HG03460 (cell line): ENCODE measurements around the gene XPC.
"Not testable (repeated sequence)": the region's sequence is repeated elsewhere in the genome, so short reads cannot be mapped to it uniquely, and the experiment has no call there.

Experiments
- ATAC-seq: cut with Tn5 transposase; IDR thresholded peaks from one replicate; pipeline ENCODE4 v1.9.1; 2021; ENCODE audit not compliant: unreplicated experiment

The XPC gene

DNA sequence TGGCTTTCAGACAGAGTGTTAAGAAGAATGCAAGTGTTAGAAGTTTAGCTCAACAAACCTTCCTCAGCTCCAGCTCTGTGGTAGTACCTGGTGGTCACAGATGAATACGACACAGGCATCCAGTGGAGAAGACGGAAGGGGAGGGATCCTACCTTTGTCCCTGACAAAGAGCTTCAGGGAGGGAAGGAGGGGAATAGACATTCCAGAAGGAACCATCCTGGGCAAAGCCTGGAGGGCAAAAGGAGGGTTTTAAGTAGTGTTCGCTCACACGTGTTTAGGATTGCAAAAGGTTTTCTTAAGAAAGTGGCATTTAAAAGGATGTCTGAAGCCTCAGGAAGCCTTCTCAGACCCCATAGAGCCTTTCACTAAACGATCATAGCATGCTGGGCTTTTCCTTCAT lies 56.5 kb downstream of the XPC start:
- no peak for ATAC-seq

DNA sequence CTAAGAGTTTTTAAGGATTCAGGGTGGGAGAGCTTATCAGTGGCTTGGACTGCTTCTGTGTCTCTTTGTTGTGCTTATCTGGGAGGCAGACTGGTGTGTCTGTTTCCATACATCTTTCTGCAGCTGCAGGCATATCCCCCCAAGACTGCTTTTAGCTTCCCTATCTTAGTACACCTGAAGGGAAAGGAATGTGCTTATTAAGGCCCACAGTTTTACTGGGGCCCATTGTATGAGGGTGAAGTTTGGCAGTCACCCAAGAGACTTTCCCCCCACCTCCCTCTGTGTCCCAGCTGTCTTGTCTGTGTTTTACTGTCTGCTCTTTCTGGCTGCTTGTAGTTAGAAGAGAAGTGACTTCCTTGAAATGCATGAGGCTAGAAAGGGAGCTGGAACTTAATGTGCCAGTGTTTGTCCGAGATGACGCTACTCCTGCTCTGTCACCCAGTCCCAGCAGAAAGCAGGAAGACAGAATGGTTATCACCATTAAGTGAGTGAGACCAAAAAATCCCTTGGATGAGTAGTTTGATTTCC lies 57.4 kb downstream of the XPC start:
- ATAC-seq: not testable (repeated sequence)

DNA sequence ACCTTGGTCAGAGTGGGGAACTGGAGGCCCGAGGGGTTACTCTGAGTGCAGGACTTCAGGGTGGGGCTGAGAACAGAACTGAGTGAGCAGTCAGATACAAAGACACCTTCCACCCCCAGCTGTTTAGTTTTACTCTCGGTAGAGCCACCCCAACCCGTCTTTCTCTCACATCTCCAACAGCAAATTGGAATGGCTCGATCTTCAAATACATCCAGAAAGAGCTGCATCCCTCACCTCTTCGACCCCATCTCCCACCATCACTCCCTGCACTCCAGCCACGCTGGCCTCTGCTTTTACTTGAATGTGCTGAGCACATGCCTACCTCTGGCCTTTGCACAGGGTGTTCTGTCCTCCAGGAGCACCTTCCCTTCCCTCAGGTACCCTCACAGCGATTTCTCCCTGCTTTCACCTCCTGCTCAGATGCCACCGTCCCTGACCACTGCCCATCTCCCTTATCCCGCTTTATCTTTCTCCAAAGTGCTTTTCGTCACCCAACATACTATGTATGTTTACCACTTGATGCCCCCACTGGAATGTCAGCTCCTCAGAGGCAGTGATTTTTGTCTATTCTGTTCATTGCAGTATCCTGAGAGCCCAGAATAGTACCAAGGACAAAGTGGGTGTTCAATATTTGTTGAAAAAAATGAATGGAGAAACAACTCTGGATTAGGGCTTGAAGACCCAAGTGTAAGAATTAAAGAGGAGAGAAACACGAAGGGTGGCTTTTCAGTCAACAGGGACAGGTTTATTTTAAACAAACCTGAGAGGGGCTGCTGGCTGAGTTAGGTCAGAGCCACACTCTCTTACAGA lies 58.1 kb downstream of the XPC start:
- ATAC-seq: no peak

DNA sequence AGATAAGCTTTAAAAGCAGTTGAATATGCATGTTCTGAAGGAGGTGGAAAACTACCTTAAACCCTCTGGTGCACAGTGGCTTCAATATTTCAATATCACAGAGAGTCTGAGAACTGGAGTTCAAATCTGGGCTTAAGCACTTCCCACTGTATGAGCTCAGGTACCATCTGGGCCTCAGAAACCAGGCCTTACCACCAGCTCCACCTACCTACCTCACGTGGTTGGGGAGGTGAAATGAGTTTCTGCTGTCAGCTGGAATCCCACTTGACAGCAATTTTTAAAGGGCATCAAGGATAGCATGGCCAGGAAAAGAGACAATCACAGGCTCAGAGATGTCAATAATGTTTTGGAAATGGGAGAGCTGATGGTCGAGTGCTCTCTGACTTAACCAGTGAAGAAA lies 58.8 kb downstream of the XPC start:
- ATAC-seq: no peak

DNA sequence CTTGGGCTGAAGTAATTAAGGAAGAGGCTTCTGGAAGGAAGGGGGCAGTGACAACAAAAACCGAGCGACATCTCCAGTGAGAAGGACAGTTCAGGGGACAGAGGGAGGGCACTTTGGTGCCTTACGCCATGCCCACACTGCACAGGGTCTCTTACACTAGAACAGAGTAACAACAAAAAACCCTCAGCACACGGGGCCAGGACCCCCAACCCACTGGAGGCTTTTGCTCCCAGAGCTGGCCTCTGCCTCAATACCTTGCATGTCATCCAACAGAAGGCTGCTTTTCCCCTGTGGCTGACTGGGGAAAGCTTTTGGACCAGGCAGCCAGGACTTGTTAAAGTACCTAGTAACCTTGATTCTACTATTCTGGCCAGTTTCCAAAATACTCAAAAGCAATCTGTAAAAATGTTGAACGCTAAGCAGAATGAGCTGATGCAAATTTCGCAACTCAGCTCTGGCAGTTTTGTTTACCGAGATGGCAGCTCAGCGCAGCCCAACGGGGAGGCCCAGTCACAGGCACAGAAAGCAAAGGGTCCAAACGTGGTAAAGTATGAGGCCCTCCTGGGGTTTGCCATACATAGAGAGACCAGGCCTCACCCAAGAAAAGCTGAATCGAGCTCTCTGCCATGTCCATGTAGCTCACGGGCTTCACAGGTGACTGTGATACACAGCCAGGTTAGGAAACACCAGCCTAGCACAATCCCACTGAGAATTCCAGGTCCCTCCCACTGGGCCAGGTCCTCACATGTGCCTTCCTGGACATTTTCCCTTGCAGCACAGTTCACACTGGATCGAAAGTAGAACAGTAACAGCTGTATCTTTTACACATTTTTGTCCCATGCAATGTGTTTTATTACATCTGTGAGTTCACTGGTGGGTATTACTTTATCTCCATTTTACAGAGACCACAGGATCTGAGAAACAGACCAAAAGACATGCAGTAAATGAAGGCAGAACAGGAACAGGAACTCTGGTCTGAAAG lies 59.7 kb downstream of the XPC start:
- ATAC-seq: no peak

DNA sequence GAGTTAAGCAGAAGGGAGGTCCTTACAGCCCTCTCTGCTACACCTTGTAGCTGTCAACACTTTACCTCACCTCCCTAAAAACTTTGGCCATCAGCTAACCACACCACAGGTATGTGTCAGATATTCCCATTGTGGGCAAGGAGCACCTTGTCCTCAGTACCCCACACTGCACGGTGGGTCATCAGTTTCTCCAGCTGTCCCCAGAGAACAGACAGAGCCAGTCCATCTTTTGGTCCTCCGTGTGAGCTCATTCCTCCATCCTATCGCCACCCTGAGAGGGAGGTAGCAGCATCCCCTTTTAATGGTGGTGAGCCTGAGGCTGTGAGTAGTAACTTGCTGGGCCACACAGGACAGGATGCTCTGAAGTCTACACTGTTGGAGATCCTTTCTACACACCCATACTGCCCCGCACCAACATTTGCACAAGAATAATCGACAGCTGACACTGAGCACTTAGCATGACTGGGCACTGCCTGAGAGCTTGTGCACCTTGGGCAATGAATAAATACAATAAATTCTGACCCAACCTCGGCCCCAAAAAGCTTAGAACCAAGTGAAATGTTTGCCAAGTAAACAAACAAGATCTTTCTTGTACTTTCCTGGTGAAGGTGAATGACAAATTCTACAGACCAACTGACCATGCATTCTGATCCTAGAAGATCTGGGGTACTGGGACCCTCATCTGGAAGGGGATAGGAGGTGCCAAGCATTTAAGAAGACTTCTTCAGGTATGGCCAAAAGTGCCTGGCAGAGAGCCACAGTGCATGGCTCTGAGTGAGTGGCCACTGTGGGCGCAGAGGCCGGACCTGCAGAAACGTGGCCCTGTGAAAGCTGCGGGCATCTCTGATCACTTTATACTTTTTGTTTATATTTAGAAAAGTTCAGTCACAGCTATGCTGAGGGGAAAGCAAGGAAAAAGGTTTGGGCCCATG lies 60.7 kb downstream of the XPC start:
- no peak for ATAC-seq

DNA sequence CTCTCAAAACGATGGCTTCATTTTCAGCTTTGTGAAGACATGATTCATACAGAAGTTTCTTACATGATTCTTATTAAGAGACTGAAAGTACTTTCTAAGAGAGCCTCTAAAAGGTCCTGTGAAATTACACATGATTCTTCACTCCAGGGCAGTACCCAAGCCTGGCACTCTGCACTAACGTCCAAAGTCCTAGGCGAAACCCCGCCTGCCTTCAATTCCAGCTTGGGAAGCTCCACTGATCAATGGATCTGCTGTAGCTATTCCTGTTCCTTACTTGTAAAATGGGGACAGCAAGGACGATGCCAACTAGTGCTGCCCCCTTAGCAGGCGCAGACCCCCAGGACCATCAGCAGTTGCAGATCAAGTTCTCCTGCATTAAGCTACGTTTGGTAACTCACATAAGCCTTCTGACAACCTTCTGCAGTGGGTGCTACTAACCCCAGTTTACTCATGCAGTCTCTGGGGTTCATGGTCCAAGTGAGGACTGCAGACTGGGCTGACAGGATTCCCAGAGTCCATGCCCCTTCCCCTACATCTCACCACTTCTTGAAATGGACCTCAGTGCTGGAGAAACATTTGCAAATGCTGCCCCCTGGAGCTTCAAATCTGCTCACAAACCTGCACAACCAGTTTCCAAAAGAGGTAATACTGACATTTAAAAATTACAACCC lies 64.3 kb downstream of the XPC start:
- ATAC-seq: no peak

DNA sequence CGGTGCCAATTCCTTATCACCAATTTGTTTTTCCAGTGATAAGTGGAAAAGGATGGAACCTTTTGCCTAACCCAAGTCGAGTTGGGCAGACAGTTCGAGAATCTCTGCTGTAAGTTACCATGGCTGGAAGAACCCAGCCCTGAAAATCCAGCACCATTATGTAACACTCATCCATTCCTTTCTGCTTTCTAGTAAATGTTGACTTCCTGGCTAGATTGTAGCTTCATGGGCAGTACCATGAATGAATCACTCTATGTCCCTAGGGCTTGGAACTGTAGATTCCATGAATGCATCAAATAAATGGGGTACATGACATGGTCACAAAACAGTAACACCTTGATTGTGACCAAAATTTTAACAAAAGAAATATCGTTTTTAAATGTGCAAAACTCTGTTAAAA lies 67.7 kb downstream of the XPC start:
- ATAC-seq: no peak

DNA sequence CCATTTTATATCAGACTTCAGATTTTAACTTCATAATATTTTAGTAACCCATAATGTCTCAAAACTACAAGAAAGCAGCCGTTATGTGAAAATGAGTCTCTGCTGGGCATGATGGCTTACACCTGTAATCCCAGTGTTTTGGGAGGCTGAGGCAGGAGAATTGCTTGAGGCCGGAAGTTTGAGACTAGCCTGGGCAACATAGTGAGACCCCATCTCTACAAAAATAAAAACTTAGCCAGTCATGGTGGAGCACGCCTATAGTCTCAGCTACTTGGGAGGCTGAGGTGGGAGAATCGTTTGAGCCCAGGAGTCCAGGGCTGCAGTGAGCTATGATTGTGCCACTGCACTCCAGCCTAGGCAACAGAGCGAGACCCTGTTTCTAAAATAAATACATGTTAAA lies 68.6 kb downstream of the XPC start:
- ATAC-seq: not testable (repeated sequence)

DNA sequence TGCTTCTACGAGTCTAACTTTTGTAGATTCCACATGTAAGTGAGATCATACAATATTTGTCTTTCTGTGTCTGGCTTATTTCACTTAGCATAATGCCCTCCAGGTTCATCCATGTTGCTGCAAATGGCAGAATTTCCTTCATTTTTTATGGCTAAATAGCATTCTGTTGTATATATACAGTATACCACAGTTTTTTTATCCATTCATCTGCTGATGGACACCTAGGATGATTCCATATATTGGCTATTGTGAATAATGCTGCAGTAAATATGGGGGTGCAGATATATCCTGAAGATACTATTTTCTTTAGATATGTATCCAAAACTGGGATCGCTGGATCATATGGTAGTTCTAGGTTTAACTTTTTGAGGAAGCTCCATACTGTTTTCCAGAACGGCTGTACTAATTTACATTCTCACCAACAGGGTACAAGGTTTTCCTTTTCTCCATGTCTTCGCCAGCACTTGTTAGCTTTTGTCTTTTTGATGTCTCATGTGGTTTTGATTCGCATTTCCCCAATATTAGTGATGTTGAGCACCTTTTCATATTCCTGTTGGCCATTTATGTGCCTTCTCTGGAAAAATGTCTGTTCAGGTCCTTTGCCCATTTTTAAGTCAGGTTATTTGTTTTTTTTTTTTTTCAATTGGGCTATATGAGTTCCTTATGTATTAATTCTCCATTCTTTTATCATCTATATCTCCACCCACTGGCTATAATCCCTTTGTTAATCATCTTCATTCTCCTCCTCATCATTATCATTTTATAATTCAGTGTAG lies 80.6 kb downstream of the XPC start:
- ATAC-seq: no peak

DNA sequence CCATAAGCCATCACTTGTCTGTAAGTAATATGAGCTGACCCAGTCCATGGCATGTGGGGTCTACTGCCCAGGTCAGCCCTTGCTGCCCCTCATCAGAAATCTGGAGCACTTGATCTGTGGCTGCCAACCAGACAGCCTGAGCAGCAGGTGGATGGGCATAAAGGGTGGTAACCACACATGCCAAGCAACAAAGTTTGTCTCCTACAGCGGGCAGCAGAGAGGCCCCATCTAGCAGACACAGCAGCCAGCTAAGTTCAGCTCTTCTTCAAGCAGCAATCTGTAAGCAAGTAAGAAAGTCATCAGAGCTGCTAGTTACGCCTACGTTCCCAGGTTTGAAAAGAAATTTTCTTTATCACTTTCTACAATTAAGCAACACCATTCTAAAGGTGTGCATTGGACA lies 81.7 kb downstream of the XPC start:
- ATAC-seq: no peak
